GM19193 (cell line): ENCODE results near the gene SSBP4.
A peak's percentile ranks its signal among the peaks of the same experiment; 100 is the strongest.

ENCODE experiments used
- POLR2A ChIP-seq: IDR thresholded peaks from 4 replicates; pipeline ENCODE4 v1.6.1; 2011; ENCODE audit not compliant: insufficient read depth, insufficient read length; ENCODE audit errors: extremely low read depth

Gene SSBP4

DNA sequence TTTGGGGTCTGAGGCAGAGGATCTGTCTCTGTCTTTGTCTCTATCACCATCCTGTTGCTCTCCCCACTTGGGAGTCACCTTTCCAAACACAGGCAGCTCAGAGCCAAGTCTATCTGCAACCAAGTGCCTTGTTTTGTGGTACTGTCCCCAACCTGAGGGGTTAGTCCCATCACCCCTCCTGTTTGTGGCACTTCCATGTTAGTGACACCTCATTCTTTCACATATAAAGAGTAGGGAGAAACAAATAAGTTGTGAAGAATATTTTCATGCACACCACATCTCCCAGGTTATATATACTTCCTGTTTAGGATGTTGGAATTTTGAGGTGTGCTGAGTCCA, 29.5 kb upstream of the SSBP4 start:
- TF ChIP-seq POLR2A = no peak

DNA sequence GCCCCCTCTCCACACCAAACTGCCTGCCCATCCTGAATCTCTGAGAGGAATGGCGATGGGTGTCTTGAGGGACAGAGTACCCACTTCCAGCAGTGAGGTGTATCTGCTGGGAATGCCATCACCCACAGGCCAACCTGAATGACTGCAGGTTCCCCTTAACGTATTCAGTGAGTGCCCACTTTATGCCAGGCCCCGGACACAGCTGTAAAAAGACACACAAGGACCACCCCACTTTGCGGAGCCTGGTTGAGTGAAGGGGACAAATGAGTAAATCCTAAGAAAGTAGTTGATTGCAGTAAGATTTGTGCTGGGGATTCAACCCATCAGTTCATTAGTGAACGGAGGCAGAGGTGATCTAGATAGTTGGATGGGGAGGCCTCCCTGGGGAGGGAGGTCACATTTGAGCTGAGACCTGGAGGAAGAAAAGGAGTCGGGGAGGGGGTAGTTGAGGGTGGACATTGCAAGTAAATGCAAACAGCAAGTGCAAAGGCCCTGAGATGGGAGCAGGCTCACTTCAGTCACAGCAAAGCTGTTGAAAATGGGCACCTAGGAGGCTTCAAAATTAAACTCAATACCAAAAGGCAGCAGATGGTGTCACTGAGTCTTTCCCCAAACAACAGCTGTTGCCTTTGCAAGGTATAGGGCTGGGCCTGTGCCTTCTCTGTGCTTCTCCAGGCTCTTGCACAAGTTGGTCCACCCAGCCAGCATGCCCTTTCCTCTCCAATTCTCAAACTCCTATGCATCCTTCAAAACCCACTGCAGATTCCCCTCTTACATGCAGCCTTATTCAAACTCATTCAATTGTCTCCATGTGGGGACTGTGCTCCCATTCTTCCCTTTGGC, 28.9 kb upstream of the SSBP4 start:
- TF ChIP-seq POLR2A = no peak

GRCh38 chr19:18391509-18392075, 27.6 kb upstream of the SSBP4 start:
- no peak for TF ChIP-seq POLR2A

GRCh38 chr19:18392417-18392816, 26.8 kb upstream of the SSBP4 start:
- TF ChIP-seq POLR2A = no peak

- no peak for TF ChIP-seq POLR2A
These were observed 26.3 kb upstream of the SSBP4 start for GRCh38 chr19:18392926-18393325.

DNA sequence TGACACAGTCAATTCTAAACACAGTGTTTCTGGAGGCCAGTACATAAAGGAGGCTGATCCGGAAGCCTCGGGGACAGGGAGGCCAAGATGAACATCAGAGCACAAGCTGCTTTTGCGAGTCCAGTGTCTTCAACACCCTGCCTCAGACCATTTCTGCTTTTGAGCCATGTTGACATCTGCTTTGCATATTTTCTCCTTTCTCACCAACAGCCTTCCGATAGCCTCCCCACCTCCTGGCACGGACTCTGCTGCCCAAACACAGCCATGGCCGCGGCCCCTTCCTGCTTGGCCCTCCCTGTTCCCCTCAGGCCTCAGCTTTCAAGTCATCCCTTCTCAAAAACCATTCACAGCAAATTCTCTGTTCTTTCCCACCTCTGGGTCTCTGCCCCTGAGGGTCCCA, 25.4 kb upstream of the SSBP4 start:
- no peak for TF ChIP-seq POLR2A

- no peak for TF ChIP-seq POLR2A
These were observed 22.5 kb upstream of the SSBP4 start for GRCh38 chr19:18396471-18397241.

DNA sequence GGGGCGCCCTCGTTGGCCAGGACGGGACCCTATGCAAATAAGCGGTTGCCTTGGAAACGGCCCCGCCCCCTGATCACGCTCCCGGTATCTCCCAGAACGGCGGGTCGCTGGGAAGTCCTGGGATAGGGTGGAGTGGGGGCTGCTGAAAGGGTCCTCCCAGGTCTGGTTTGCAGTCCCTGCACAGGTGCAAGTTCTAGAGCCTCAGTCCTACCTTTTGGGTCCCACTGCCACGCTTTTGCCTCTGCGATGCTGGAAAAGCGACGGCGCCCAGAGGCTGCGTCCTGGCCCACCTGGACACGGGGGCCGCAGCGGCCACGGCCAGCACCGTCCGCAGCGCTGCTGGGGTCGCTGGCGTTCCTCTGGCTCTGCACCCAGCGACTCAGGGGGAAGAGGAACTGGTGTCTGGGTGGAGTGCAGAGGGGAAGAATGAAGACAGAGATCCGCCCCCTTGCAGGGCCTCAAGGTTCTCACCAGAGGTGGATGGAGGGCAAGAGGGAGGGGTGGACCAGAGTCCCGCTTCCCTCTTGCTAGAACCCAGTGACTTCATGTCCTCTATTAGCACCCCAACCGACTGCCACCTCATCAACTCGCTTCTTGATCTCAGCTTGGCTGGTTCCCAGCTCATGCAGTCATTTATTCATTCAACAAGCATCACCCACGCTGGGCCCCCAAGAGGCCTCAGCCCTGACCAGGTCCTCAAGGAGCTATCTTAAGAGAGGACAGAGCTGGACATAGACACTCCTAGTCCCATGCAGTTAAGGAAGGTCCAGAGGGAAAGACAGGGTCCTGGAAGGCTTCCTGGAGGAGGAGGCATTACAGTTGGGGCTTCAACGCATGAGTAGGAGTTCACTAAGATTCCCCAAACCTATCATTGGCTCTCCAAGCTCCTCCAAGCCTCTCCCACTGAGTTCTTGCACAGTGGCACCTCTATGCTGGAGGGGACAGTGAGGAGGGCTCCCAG, 21.7 kb upstream of the SSBP4 start, which contains the start of gene LRRC25:
TSS of gene LRRC25 (minus strand) at position 381 of the 961 bp plus-strand sequence. CDS start 659 bp downstream, outside the sequence.
- peak; percentile 36 for TF ChIP-seq POLR2A

- no peak for TF ChIP-seq POLR2A
These were observed 20.2 kb upstream of the SSBP4 start for GRCh38 chr19:18399008-18399407.

DNA sequence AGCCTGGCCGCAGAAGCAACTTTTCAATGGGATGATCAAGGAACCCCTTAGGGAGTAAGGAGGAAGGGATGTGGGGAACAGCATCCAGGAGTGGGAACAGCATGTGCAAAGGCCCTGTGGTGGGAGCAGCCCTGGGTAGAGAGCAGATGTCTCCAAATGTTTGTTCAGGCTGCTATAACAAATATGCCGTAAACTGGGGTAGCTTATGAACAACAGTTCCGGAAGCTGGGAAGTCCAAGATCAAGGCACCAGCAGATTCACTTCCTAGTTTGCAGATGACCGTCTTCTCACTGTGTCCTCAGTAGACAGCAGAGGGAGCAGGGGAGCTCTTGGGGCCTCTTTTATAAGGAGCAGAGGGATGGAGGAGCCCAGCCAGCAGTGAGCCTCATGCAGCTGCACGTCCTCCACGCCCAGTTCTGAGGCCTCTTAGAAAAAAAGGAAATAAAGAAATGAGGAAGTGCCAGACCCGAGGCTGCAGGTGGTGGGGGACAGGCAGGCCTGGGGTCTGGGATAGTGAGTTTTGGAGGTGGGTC, 17.6 kb upstream of the SSBP4 start:
- TF ChIP-seq POLR2A = peak; percentile 26

DNA sequence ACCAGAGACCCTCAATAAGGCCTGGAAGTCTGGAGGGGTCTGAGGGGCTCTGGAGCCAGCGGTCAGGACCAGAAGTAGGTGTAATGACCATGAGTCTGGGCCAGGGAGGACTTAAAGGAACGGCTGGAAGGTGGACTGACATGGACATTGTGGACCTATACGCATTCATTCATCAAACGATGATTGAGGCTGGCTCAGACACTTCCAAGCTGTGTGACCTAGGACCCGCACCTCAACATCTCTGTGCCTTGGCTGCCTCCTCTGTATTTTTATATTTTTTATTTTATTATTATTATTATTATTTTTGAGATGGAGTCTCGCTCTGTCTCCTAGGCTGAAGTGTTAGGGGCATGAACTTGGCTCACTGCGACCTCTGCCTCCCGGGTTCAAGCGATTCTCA, 12.4 kb upstream of the SSBP4 start:
- TF ChIP-seq POLR2A = no peak

GRCh38 chr19:18408053-18408476, 11.1 kb upstream of the SSBP4 start:
- TF ChIP-seq POLR2A = no peak

- TF ChIP-seq POLR2A = no peak
These were observed 6.5 kb upstream of the SSBP4 start for GRCh38 chr19:18412610-18413239.

DNA sequence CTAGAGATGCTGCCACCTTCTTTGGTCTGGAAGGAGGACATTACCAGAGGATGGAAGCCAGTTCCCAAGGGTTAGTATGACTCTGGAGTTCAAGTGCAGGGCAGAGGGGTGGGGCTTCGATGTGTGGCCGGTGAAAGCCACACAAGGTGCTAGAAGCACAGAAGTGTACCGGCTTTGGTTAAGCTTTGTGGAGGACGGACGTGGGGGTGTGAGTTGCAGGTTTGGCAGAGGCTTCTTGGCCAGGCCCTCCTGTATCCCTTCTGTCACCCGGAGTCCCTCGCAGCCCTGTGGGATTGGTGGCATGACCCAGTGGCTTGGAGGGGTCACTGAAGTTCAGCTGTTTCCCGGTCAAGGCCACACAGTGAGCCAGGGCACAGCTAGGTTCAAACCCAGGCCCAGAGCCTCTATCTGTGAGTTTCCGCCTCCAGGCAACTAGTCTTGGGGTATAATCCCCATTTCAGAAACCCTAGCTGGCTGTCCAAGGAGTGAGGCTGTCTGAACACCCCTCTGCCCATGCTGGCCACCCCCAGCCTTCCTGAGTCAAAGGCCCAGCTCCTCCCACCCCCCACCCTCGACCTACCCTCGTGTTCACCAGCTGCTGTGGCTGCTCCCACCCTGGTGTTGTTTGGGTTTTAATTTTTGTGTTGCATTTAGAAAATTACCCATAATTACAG, 4.6 kb upstream of the SSBP4 start:
- TF ChIP-seq POLR2A = no peak
